OCI-LY1 (cell line): ENCODE results near the gene CANT1.

ENCODE experiments used
- H2AFZ ChIP-seq: fragments of 200-600 bp; sonication (generic), shearing (Covaris generic); 2 replicates; pipeline ENCODE4 v1.6.0; 2014; ENCODE audit warnings: antibody characterized with exemption, mild to moderate bottlenecking, low read length
- H3F3A ChIP-seq: fragments of 200-600 bp; sonication (generic), shearing (Covaris generic); 2 replicates; pipeline ENCODE4 v1.6.0; 2014; ENCODE audit warnings: mild to moderate bottlenecking, antibody characterized with exemption, low read length, moderate library complexity; ENCODE audit not compliant: insufficient read depth
- H3K27ac ChIP-seq: fragments of 200-600 bp; sonication (generic); 2 replicates; pipeline ENCODE4 v1.5.1; 2014; ENCODE audit warnings: low read length, mixed run types, mild to moderate bottlenecking, low read depth; ENCODE audit not compliant: poor library complexity, severe bottlenecking
- H3K27me3 ChIP-seq: fragments of 200-600 bp; sonication (generic); 2 replicates; pipeline ENCODE4 v1.6.0; 2014; ENCODE audit warnings: antibody characterized with exemption, mild to moderate bottlenecking, low read length, moderate library complexity; ENCODE audit not compliant: insufficient read depth
- H3K36me3 ChIP-seq: fragments of 200-600 bp; sonication (generic); 2 replicates; pipeline ENCODE4 v1.6.1; 2014; ENCODE audit warnings: mild to moderate bottlenecking, antibody characterized with exemption, low read length, moderate library complexity, mixed read lengths; ENCODE audit not compliant: insufficient read depth
- H3K4me1 ChIP-seq: fragments of 200-600 bp; sonication (generic); 2 replicates; pipeline ENCODE4 v1.5.1; 2014; ENCODE audit warnings: mild to moderate bottlenecking, low read length, moderate library complexity; ENCODE audit not compliant: insufficient read depth, severe bottlenecking
- H3K4me2 ChIP-seq: fragments of 200-600 bp; sonication (generic), shearing (Covaris generic); 2 replicates; pipeline ENCODE4 v1.6.1; 2014; ENCODE audit warnings: low read length
- H3K4me3 ChIP-seq: fragments of 200-600 bp; sonication (generic); 2 replicates; pipeline ENCODE4 v1.5.1; 2014; ENCODE audit warnings: low read length, low read depth, mild to moderate bottlenecking, mixed read lengths; ENCODE audit not compliant: poor library complexity, severe bottlenecking
- H3K79me2 ChIP-seq: fragments of 200-600 bp; shearing (Covaris generic); 2 replicates; pipeline ENCODE4 v1.6.1; 2016; ENCODE audit warnings: mixed run types, low read length, mixed read lengths; ENCODE audit not compliant: insufficient read depth
- H3K9ac ChIP-seq: fragments of 200-600 bp; sonication (generic), shearing (Covaris generic); 2 replicates; pipeline ENCODE4 v1.6.1; 2014; ENCODE audit warnings: mild to moderate bottlenecking, low read length, mixed read lengths
- H3K9me2 ChIP-seq: fragments of 200-600 bp; sonication (generic), shearing (Covaris generic); 2 replicates; pipeline ENCODE4 v1.6.1; 2014; ENCODE audit warnings: low read depth, mild to moderate bottlenecking, low read length, mixed read lengths
- H3K9me3 ChIP-seq: fragments of 200-600 bp; shearing (Covaris generic); 2 replicates; pipeline ENCODE4 v1.6.1; 2014; ENCODE audit warnings: low read length, mixed read lengths
- H4K20me1 ChIP-seq: fragments of 200-600 bp; sonication (generic), shearing (Covaris generic); 2 replicates; pipeline ENCODE4 v1.6.0; 2016; ENCODE audit warnings: mild to moderate bottlenecking, low read length; ENCODE audit not compliant: insufficient read depth
- EZH2 ChIP-seq: fragments of 200-600 bp; sonication (generic), shearing (Covaris generic); IDR thresholded peaks from 2 replicates; pipeline ENCODE4 v1.8.0; 2017; ENCODE audit warnings: borderline replicate concordance, mixed run types, mild to moderate bottlenecking, antibody characterized with exemption, low read length, moderate library complexity, mixed read lengths
- TF ChIP-seq, protein P1 (sequence below): fragments of 200-600 bp; sonication (generic), shearing (Covaris generic); IDR thresholded peaks from 2 replicates; pipeline ENCODE4 v1.5.1; 2017; ENCODE audit warnings: mild to moderate bottlenecking, antibody characterized with exemption, low read length, moderate library complexity, mixed read lengths

The CANT1 gene

DNA sequence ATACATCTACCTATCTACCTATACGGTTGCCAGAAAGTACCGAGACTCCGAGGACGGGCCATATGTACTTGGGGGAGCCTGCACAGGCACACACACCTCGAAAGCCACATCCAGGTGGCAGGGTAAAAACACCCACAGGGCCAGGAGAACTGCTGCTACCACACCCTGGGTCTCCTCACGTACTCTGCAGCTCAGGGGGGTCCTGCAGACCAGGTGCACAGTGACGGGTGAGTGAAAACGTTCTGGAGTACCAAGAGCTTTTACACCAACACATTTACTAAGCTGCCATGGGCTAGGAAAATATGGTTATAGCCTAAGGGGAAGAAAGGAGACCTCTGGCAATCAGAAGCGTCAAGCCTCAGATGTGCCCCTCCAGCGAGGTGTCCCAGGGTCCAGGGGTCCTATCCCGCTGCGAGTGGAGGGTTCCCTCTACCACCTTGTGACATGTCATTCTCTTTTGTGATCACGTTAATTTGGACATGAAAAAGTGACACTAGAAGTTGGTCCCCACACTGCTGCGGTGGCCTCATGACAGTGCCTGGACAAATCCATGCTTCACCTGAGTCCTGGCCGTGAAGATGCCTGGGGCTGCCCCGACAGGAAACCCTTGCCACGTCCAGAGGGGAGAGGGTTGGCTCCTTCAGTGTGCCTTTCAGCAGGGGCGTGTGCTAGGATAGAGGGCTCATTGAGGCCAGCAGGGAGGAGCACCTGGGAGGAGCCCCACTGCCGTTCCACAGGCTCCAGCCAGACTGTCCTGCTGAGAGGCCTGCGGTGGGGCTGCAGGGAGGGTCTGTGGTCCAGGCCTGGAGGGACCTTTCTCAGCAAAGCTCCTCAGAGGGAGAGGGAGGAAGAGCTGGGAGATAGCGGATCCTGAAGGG, 1.8 kb downstream of the CANT1 start:
- Histone ChIP-seq H3K4me3 (peak overlapping the region; percentile 93), H3K4me1 (peaks cover 23% of the 10 kb centered on the region), H3K9me2 (no peaks in the 10 kb centered on the region), H3K4me2 (peak overlapping the region; percentile 76), H3K27ac (no peak overlapping the region), H3K27me3 (no peaks in the 10 kb centered on the region), H3K79me2 (no peaks in the 10 kb centered on the region), H3K9ac (no peak overlapping the region), H3K9me3 (no peaks in the 10 kb centered on the region), H4K20me1 (no peaks in the 10 kb centered on the region), H3K36me3 (no peaks in the 10 kb centered on the region), H3F3A (no peaks in the 10 kb centered on the region), H2AFZ (no peak overlapping the region)
- TF ChIP-seq EZH2, result no peak
- TF ChIP-seq, protein P1, sequence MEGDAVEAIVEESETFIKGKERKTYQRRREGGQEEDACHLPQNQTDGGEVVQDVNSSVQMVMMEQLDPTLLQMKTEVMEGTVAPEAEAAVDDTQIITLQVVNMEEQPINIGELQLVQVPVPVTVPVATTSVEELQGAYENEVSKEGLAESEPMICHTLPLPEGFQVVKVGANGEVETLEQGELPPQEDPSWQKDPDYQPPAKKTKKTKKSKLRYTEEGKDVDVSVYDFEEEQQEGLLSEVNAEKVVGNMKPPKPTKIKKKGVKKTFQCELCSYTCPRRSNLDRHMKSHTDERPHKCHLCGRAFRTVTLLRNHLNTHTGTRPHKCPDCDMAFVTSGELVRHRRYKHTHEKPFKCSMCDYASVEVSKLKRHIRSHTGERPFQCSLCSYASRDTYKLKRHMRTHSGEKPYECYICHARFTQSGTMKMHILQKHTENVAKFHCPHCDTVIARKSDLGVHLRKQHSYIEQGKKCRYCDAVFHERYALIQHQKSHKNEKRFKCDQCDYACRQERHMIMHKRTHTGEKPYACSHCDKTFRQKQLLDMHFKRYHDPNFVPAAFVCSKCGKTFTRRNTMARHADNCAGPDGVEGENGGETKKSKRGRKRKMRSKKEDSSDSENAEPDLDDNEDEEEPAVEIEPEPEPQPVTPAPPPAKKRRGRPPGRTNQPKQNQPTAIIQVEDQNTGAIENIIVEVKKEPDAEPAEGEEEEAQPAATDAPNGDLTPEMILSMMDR, result no peak

DNA sequence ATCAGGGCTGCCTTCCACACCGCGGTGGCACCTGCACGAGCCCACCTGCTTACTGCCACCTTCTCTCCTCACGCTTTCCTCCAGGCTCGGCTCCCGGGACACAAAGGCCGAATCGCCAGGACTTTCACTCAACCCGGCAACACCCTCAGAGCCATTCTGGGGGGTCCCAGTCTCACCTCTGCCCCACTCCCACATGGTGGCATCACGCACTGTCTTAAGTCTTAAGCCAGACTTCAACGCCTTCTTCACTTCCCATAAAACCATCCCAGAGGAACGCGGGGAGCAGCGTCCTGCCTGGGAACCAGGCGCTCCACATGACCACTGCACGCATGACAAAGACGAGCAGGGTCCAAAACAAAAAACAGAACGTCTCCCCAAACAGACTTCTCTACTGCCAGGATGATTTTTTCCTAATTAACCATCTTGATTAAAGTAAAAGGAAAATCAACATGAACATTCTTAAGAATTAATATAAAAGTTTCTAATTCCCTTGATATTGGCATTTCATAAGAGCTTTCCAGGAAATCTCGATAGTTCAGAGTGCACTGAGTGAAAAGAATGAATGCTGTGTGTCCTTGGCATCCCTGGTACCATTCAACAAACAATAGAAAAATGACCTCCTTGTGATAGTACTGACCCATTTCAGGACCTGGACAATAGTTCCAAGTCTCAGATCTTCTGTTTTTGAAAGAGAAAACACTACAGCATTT, 2.6 kb downstream of the CANT1 start:
- Histone ChIP-seq H3K4me2 (no peak overlapping the region), H3K9me2 (no peaks in the 10 kb centered on the region), H3F3A (no peaks in the 10 kb centered on the region), H3K4me1 (peaks cover 23% of the 10 kb centered on the region), H3K4me3 (no peak overlapping the region), H3K36me3 (no peaks in the 10 kb centered on the region), H3K9ac (no peak overlapping the region), H2AFZ (no peak overlapping the region), H3K9me3 (no peaks in the 10 kb centered on the region), H3K27ac (no peak overlapping the region), H3K79me2 (no peaks in the 10 kb centered on the region), H4K20me1 (no peaks in the 10 kb centered on the region), H3K27me3 (no peaks in the 10 kb centered on the region)
- no peak for TF ChIP-seq EZH2
- TF ChIP-seq, protein P1, result no peak

DNA sequence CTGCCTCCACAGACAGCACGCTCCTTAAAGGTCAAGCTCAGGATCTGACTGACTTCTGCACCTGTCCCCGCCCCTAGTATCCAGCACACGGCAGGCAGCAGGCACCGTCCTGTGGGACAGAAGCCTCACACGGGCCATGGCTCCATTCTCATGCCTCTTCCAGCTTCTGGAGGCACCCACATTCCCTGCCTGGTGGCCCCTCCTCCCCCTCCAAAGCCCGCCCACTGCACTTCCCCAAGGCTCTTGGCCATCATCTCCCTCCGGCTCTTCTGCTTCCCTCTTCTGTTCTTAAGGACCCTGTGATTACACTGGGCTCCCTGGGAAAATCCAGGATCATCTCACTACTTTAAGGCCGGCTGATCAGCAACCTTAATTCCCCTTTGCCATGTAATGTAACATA, 3.5 kb downstream of the CANT1 start:
- Histone ChIP-seq H3K4me1 (peaks cover 23% of the 10 kb centered on the region), H3K27me3 (no peaks in the 10 kb centered on the region), H2AFZ (no peak overlapping the region), H3F3A (no peaks in the 10 kb centered on the region), H3K27ac (no peak overlapping the region), H3K9me3 (no peaks in the 10 kb centered on the region), H3K9me2 (no peaks in the 10 kb centered on the region), H3K4me3 (no peak overlapping the region), H3K36me3 (no peaks in the 10 kb centered on the region), H3K79me2 (no peaks in the 10 kb centered on the region), H4K20me1 (no peaks in the 10 kb centered on the region), H3K4me2 (no peak overlapping the region), H3K9ac (no peak overlapping the region)
- TF ChIP-seq EZH2, result no peak
- TF ChIP-seq, protein P1, result no peak
